ENCODE results near the gene MPHOSPH9. TPM values are rescaled to one million over a fixed set of nuclear protein-coding genes. Genes with fewer than 3 reads are reported as not detected.

MPHOSPH9 gene
- polyA plus RNA-seq, 1 donor (not counting 4 experiments of a cell fraction or from before 2014, with no cell fraction given) = 10.7 TPM

DNA sequence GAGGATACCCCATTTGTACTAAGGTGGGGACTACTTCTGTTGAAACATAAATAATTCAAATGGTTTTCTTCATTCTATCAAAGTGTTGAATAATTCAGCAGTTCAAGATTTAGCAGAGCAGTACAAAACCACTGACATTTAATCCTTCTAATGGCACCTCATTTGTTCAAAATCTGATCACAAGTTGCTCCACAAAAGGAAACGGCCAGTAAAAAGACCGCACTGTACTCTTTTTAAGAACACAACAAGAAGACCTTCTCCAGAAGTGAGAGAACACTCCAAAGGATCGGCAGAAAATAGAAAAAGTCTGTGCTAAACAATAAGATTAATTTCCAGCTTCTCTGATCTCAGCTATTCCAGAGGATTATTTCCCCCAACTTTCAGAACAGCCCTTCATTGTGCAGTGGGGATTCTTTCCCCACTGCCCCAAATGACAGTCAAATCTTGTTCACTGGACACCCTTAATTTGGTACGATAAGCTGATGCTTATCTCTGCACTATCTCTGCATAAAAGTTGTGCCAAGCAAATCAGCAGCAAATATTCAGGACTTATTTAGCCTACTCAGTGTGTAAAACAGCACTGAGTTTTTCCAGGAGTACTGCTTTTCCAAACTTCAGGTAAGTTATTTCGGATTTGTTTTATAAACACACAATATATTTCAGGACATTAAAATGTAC is 5.2 kb downstream of the MPHOSPH9 start:
- H3K9me3 ChIP-seq (ENCODE audit: control insufficient read depth, low read depth, low read length) = no peaks in the 10 kb centered on the region
- no peaks in the 10 kb centered on the region for H4K20me1 ChIP-seq (ENCODE audit: control insufficient read depth, extremely low read depth, insufficient read depth, low read length)
- no peak overlapping the region for H2AFZ ChIP-seq (ENCODE audit: control insufficient read depth, low read length)
- no peak for FAIRE-seq
- peaks cover 0 to 3% of the 10 kb centered on the region in 2 experiments for H3K36me3 ChIP-seq (ENCODE audit: control insufficient read depth in 2 of 2, extremely low read depth in 1 of 2, insufficient read depth in 2 of 2, low read length in 2 of 2)
- H3K4me1 ChIP-seq (ENCODE audit: control insufficient read depth, extremely low read depth, insufficient read depth, low read length) = peaks cover 7% of the 10 kb centered on the region
- no peak overlapping the region for H3K27ac ChIP-seq (ENCODE audit: control insufficient read depth, insufficient read depth, low read length)
- H3K4me2 ChIP-seq (ENCODE audit: control insufficient read depth, extremely low read depth, insufficient read depth, low read depth, low read length) = no peak overlapping the region
- no peak overlapping the region for H3K4me3 ChIP-seq (ENCODE audit: control insufficient read depth in 2 of 3, extremely low read depth in 1 of 3, insufficient read depth in 2 of 3, low read depth in 1 of 3, low read length in 3 of 3)
- no peak overlapping the region for H3K9ac ChIP-seq (ENCODE audit: control insufficient read depth, extremely low read depth, insufficient read depth, low read length)
- H3K27me3 ChIP-seq (ENCODE audit: control insufficient read depth, extremely low read depth, insufficient read depth, low read length) = no peaks in the 10 kb centered on the region
- H3K9me1 ChIP-seq (ENCODE audit: control insufficient read depth, extremely low read depth, insufficient read depth, low read length) = no peaks in the 10 kb centered on the region
- no peak for TF ChIP-seq EZH2 (IDR thresholded peaks at IDR 0.05; ENCODE audit: low read length)
- TF ChIP-seq, protein P1, sequence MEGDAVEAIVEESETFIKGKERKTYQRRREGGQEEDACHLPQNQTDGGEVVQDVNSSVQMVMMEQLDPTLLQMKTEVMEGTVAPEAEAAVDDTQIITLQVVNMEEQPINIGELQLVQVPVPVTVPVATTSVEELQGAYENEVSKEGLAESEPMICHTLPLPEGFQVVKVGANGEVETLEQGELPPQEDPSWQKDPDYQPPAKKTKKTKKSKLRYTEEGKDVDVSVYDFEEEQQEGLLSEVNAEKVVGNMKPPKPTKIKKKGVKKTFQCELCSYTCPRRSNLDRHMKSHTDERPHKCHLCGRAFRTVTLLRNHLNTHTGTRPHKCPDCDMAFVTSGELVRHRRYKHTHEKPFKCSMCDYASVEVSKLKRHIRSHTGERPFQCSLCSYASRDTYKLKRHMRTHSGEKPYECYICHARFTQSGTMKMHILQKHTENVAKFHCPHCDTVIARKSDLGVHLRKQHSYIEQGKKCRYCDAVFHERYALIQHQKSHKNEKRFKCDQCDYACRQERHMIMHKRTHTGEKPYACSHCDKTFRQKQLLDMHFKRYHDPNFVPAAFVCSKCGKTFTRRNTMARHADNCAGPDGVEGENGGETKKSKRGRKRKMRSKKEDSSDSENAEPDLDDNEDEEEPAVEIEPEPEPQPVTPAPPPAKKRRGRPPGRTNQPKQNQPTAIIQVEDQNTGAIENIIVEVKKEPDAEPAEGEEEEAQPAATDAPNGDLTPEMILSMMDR (optimal IDR thresholded peaks at IDR 0.05 in 1 of 3, IDR thresholded peaks at IDR 0.05 in 1 of 3, conservative IDR thresholded peaks at IDR 0.05 in 1 of 3; ENCODE audit: extremely low read depth in 1 of 3, insufficient read depth in 2 of 3, low read length in 3 of 3) = no peak
- DNase-seq (ENCODE audit: low read depth, low spot score) = no peak
- peaks cover 11% of the 10 kb centered on the region for H3K79me2 ChIP-seq (ENCODE audit: control insufficient read depth, insufficient read depth, low read length)
- dilution Hi-C loops (cut with MboI; ENCODE audit: extremely low pct_ligation_motif_present, low sequenced_read_pairs) = no loop called here

DNA sequence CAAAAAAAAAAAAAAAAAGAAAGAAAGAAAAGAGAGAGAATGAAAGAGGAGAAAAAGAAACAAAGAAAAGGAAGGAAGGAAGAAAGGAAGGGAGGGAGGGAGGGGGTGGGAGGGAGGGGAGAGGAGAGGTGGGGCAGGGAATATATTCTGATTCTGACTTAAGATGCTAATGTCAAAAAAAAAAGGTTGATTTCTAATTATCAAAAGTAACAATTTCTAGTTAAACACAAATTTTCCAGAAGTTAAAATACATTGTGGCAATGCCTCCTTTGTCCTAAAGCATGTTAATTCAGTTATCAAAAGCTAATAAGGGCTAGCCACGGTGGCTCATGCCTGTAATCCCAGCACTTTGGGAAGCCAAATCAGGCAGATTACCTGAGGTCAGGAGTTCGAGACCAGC is 7.5 kb downstream of the MPHOSPH9 start:
- Histone ChIP-seq H4K20me1 (ENCODE audit: control insufficient read depth, extremely low read depth, insufficient read depth, low read length) (no peaks in the 10 kb centered on the region), H3K79me2 (ENCODE audit: control insufficient read depth, insufficient read depth, low read length) (peaks cover under 1% of the 10 kb centered on the region), H2AFZ (ENCODE audit: control insufficient read depth, low read length) (no peak overlapping the region), H3K27me3 (ENCODE audit: control insufficient read depth, extremely low read depth, insufficient read depth, low read length) (no peaks in the 10 kb centered on the region), H3K36me3 (ENCODE audit: control insufficient read depth in 2 of 2, extremely low read depth in 1 of 2, insufficient read depth in 2 of 2, low read length in 2 of 2) (peaks cover 0 to 3% of the 10 kb centered on the region in 2 experiments), H3K9me1 (ENCODE audit: control insufficient read depth, extremely low read depth, insufficient read depth, low read length) (no peaks in the 10 kb centered on the region), H3K27ac (ENCODE audit: control insufficient read depth, insufficient read depth, low read length) (no peak overlapping the region), H3K4me1 (ENCODE audit: control insufficient read depth, extremely low read depth, insufficient read depth, low read length) (no peaks in the 10 kb centered on the region), H3K4me2 (ENCODE audit: control insufficient read depth, extremely low read depth, insufficient read depth, low read depth, low read length) (no peak overlapping the region), H3K9me3 (ENCODE audit: control insufficient read depth, low read depth, low read length) (no peaks in the 10 kb centered on the region), H3K4me3 (ENCODE audit: control insufficient read depth in 2 of 3, extremely low read depth in 1 of 3, insufficient read depth in 2 of 3, low read depth in 1 of 3, low read length in 3 of 3) (no peak overlapping the region), H3K9ac (ENCODE audit: control insufficient read depth, extremely low read depth, insufficient read depth, low read length) (no peak overlapping the region)
- FAIRE-seq (no peak), DNase-seq (ENCODE audit: low read depth, low spot score) (no peak)
- TF ChIP-seq, protein P1 (optimal IDR thresholded peaks at IDR 0.05 in 1 of 3, IDR thresholded peaks at IDR 0.05 in 1 of 3, conservative IDR thresholded peaks at IDR 0.05 in 1 of 3; ENCODE audit: extremely low read depth in 1 of 3, insufficient read depth in 2 of 3, low read length in 3 of 3) = no peak
- no peak for TF ChIP-seq EZH2 (IDR thresholded peaks at IDR 0.05; ENCODE audit: low read length)
- dilution Hi-C loops (cut with MboI; ENCODE audit: extremely low pct_ligation_motif_present, low sequenced_read_pairs) = no loop called here
